ENCODE data around the gene STXBP6. TPM values are rescaled to one million over a fixed set of nuclear protein-coding genes. Genes with fewer than 3 reads are reported as not detected.

STXBP6 gene
- total and polyA plus RNA-seq, 10 of the 15 experiments (the other 5 are each of a cell fraction or from before 2014, with no cell fraction given): 1.2 to 47.3 (median 1.9) TPM

- ChIA-PET POLR2A (interaction anchor here (0.6 to 2.6 kb wide), 6 partner anchors 9 to 511 kb away, joined by 3 to 15 read pairs (median 5); no protein-coding TSS in a partner anchor), RAD21 (ENCODE audit: unreplicated experiment) (interaction anchor here (0.7 to 4.1 kb wide), 12 partner anchors 9 to 254 kb away, joined by 3 to 37 read pairs (median 4); no protein-coding TSS in a partner anchor), CTCF (interaction anchor here (0.6 to 2.0 kb wide), 8 partner anchors 12 to 159 kb away, joined by 3 to 14 read pairs (median 3); no protein-coding TSS in a partner anchor), SMC1A (ENCODE audit: uncharacterized antibody, unreplicated experiment) (interaction anchor here (0.8 to 19.2 kb wide), 13 partner anchors 9 to 158 kb away, joined by 3 to 390 read pairs (median 5); no protein-coding TSS in a partner anchor)
- FAIRE-seq (no peak), ATAC-seq (no peak), DNase-seq (ENCODE audit: low read depth, low spot score) (no peak)
- no peaks in the 10 kb centered on the region for H3K27me3 ChIP-seq (replicated peaks in 1 of 2; ENCODE audit: control insufficient read depth in 2 of 2, insufficient read depth in 2 of 2, low read length in 1 of 2)
- no peaks in the 10 kb centered on the region for H3K9me3 ChIP-seq (replicated peaks; ENCODE audit: control insufficient read depth, insufficient read depth, low read length)
- intact Hi-C loops (cut with micrococcal nuclease; ENCODE audit: unreplicated experiment) (no loop called here), in situ Hi-C loops (cut with MboI) (no loop called here)
- H3K79me2 ChIP-seq (ENCODE audit: control insufficient read depth, insufficient read depth, low read length): no peaks in the 10 kb centered on the region
- H3K36me3 ChIP-seq (ENCODE audit: control insufficient read depth in 2 of 2, insufficient read depth in 2 of 2, low read length in 1 of 2): no peaks in the 10 kb centered on the region
- no peak overlapping the region for H3K27ac ChIP-seq (ENCODE audit: control insufficient read depth, insufficient read depth)
- H3K4me3 ChIP-seq: no peak overlapping the region
- 5% methylated on average over 2 of the region's 2 CpGs for WGBS (ENCODE audit: insufficient coverage, insufficient replicate concordance, low lambda C conversion rate, missing lambda C conversion rate)
- BruUV-seq (replicated peaks): no TSS peak
- TF ChIP-seq CREM (IDR thresholded peaks at IDR 0.05; ENCODE audit: low read depth) (no peak), TARDBP (IDR thresholded peaks at IDR 0.05; ENCODE audit: borderline replicate concordance) (no peak), CHD4 (IDR thresholded peaks at IDR 0.05) (no peak), SIN3A (IDR thresholded peaks at IDR 0.05; ENCODE audit: low read depth, low read length) (no peak), EZH2 (IDR thresholded peaks at IDR 0.05; ENCODE audit: borderline replicate concordance, control insufficient read depth, low read depth, low read length) (no peak), HCFC1 (IDR thresholded peaks at IDR 0.05; ENCODE audit: low read length) (no peak), PAX5 (IDR thresholded peaks at IDR 0.05; ENCODE audit: borderline replicate concordance, low read depth, low read length) (no peak), POU2F2 (IDR thresholded peaks at IDR 0.05; ENCODE audit: borderline replicate concordance, low read depth, low read length) (no peak), NFYA (IDR thresholded peaks at IDR 0.05; ENCODE audit: borderline replicate concordance, low read depth, low read length) (no peak), MAX (IDR thresholded peaks at IDR 0.05; ENCODE audit: low read depth, low read length) (no peak)
- no peak overlapping the region for H3K9ac ChIP-seq (ENCODE audit: control insufficient read depth, insufficient read depth, low read length)
- H4K20me1 ChIP-seq (ENCODE audit: control insufficient read depth, insufficient read depth): no peaks in the 10 kb centered on the region
- no peak overlapping the region for H3K4me2 ChIP-seq (ENCODE audit: control insufficient read depth, insufficient read depth)
- no peaks in the 10 kb centered on the region; the same call in 1 of the 2 replicates for H3K4me1 ChIP-seq (ENCODE audit: control insufficient read depth, insufficient read depth, low read length)
- H2AFZ ChIP-seq (ENCODE audit: control insufficient read depth, low read depth, low read length): no peak overlapping the region
Observed at GRCh38 chr14:24964591-24964990, 85.4 kb downstream of the STXBP6 start.
